NCI-H1105 treated with DMSO at 0.1 percent for 48 hours (cell line): Measurements from ENCODE around the gene USP31.

ENCODE experiments used
- DNase-seq: peaks from one replicate; lab custom pipeline; 2025; lab: John Stamatoyannopoulos, UW

Gene USP31

DNA sequence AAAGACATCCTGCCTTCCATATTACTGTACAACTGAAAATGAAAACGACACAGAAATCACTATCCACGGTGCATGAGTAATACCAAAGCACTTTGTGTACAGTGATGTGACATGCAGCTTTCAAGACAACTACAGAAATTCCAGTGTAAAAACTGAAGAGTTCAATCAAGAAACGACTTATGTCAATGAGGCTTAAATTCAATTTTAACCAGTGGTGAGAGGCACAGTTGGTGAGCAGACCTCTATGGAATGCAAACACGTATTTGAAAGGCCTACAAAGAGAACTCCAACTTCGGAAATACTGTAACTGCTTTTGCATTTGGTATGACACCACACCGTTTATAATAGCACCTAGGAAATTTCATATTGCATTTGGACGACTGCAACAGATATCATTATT lies 87.6 kb downstream of the USP31 start:
- no peak for DNase-seq

DNA sequence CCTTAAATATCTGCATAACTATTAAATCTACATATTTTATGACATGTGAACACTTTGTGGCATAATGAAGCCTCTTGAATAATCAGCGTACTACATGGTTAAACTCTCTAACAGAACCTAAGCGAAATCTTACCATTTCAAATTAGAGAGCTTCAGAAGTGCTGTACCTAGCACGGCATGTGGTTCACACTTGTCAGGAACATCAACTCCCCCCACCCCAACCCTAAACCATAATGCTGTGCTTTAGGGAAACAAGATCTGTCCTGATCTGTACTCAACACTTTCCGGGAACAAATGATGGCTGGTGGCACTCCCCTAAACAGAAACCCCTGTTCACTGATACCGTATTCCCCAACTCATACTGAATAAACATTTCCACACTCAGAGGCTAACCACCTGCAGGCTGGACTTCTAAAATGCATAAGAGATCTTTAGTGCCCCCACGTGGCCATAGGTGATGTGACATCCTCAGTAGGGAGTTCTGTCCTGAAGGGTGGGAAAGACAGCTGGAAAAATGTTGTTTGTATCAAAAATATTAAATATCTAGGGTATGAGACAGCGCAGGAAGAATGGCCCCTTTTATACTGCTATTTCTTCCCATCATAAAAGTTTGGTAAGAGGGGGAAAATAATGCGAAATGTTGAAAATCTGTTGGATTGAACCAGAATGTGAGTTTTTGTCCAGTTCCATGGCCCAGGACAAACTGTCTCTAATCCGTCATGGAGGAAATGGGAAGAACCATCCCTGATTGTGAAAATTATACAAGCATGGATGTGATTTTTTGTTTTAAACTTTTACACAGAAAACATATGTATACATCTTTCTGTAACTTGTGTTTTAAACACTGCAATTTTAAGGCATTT lies 88.6 kb downstream of the USP31 start:
- peak; percentile 62 for DNase-seq

DNA sequence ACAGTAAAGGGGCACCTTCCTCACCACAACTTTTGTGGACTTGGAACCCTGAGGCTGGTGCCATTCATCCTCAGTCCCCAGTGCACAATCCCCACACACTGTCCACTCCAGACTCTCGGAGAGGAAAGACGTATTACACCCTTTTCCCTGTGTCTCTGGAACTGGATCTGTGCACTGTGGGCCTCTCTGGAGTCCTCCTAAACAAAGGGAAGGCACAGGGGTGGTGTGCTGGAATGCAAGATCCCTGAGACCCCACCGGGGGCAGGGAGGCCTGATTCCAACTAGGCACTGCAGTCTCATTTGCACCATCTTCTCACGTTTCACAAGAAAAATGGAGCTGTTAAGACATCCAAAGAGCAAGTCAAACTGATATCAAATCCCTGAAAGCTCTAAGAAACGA lies 89.8 kb downstream of the USP31 start:
- no peak for DNase-seq

DNA sequence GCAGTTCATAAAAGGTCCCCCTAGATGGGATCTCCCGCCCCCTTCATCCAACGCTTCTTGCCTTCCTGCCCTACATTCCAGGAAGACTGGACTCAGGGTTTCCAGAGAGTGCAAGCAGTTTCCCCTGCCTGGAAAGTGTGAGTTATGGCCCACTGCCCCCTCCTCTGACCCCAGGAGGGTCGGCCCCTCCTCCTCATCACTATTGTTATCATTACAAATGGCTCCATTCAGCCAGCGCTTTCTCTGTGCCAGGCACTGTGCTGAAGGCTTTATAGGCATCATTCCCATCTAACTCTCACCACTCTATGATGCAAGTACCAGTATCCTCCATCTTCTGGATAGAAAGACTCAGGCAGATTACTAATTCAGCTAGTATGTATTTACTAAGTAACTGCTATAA lies 90.7 kb downstream of the USP31 start:
- DNase-seq, result no peak

DNA sequence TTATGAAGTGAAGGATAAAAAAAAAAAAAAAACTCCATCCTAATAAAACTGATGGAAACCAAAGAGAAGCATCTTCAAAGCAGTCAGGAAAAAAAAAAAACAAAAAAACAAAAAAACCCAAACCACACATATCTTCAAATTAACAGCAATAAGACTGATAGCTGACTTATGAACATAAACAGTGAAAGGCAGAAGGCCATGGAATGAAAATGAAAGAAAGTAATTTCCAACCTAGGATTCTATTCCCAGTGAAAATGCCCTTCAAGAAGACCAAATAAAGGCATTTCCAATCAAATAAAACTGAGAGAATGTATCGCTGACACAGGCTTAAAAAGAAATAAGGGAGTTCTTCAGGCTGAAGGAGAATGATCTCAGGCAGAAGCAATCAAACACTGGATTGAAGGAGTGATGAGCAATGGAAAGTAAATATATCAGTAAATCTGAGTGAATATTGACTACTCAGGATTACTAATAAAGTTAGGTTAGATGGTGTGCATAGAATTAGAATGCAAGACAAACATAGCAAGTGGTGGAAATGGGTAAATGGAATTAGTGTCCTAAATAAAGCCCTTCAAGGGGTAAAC lies 92.1 kb downstream of the USP31 start:
- DNase-seq, result no peak

DNA sequence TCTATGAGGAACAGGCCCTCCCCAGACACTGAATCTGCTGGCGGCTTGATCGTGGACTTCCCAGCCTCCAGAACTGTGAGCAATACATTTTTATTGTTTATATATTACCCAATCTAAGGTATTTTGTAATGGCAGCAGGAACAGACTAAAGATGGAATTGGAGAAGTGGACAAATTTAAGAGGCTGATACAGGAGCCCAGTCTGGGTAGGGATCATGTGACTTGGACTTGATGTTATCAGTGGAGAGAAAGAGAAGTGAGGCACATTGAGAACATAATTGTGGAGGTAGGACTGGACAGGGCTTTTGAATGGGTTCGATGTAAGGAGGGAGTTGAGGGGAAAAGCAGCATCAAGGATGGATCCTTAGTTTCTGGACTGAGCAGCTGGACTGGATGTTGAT lies 93.8 kb downstream of the USP31 start:
- DNase-seq, result no peak

DNA sequence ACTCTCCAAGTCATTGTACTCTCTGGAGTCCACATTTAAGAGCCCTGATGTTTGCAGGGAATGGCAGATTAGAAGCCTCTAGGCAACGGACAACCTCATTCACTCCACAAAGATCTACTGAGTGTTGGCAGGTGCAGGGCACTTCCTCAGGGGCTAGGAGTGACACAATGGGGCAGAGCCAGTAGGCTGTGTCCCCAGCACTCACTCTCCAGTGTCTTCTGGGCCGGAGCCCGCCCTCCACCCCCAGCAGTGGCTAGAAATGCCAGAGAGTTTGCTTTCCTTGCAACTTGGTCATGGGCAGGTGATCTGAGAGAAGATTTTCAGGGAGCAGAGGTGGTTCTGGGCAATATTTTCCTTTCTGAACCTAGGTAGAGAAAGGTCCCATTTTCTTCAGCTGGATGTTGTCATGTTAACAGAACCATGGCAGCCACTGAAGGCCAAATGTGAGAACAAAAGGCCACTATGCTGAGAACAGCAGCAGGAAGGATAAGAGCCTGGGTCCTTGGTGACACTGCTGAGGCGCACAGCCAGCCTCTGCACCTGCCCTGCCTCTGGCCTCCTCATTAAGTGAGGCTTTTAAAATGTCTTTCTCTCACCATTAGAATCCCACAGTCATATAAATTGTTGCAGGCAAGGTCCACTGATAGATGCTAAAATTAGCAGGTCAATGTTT lies 96.2 kb downstream of the USP31 start:
- DNase-seq, result peak; percentile 24

DNA sequence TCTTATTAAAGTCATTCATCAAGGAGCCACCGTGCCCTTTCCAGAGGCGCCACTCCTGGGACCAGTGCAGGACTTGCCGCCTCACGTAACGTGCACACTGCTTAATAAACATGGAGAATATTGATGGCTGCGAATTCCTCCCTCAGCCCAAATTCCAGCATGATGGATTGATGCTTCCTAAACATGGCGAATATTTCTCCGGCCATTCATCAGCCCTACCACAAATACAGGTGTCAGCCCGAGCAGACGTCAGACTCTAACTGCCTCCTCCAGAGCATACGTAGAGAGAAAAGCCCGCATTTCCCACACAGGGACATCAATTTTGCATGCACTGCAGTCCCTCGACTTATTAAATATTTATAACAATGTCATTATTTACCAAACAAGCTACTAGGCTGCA lies 97.0 kb downstream of the USP31 start:
- no peak for DNase-seq

DNA sequence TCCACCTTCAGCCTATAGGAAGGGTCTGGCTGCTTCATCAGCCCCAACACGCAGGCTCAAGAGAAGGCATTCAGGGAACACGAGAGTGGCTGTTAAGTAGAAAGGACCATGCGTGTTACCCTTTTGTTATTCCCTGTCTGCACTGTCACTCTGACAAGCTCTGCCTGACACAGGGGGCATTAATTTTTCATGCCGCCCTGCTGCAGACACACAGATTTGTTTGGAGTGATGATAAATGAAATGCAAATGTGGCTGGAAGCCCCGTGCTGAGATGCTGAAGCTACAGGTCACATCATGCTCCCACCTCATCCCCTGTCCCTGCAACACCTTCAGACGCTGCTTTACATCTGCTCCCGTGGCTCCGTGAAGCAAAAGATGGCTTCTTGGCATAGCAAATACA lies 97.7 kb downstream of the USP31 start:
- no peak for DNase-seq

DNA sequence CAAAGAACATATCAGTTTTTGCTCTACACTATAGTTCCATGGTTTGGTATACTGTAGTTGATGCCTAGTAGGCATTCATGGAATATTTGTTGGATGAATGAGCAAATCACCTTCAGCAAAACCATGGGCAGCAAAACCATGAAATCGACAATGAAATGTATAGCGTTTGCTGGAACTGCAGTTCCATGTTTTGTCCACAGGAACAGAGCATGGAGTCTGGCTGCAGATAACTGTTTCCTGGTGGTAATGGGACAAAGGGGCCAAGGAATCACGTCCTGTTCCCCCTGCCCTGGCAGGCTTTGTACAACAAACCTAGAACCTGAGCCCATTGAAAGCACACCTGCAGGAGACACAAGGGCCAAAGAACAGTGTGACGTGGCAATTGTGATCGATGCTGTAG lies 101.1 kb downstream of the USP31 start:
- DNase-seq, result no peak

DNA sequence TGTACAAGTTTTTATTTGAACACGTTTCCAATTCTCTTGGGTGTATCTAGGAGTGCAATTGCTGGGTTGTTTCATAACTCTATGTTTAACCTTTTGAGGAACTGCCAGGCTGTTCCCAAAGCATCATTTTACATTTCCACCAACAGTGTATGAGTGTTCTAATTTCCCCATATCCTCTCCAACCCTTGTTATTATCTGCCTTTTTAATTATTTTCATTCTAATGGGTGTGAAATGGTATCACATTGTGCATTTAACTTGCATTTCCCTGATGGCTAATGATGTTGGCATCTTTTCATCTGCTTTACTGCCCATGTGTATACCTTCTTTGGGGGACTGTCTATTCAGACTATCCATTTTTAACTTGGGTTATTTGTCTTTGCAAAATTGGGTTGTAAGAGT lies 104.2 kb downstream of the USP31 start:
- DNase-seq, result no peak

DNA sequence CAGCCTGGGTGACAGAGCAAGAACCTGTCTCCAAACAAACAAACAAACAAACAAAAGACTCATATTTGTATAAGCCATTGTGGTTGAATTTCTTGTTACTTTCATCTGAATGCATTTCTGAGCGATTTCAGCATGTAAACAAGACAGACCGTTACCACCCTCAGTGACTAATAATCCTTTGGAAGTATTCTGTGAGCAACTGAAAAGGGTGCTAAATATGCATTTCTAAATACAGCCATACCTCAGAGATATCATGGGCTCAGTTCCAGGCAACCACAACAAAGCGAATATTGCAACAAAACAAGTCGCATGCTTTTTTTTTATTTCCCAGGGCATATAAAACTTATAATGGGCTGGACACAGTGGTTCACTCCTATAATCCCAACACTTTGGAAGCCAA lies 109.0 kb downstream of the USP31 start:
- no peak for DNase-seq

DNA sequence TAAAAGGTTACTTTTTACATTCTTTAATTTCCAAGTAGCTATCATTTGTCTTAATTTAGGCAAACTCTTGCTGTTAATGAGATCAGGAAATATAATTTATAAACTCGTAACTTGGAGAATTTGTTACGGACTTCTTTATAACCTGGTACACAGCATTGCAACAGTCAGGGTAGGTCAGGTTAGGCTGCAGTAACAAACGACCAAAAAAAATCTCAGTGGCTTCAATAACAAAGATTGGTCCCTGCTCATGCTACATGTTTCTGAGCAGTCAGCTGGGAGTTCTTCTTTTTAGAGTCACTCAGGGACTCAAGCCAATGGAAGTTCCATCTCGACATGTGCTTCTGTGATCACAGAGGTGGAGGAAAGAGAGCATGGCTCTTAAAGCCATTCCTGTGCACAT lies 110.1 kb downstream of the USP31 start:
- DNase-seq, result no peak

DNA sequence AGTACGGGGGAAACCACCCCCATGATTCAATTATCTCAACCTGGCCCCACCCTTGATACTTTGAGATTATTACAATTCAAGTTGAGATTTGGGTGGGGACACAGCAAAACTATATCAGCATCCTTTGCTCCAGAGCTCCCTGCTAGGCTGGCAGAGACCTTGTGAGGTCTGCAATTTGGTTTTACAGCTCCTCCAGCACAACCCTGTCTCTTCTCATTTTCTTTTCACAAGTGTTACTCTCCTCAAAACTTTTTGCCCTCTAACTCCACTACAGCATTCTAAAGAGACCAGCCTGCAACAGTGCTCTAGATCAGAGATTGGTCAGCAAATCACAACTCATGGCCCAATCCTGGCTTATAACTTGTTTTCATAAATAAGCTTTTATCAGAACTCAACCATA lies 114.0 kb downstream of the USP31 start:
- no peak for DNase-seq

DNA sequence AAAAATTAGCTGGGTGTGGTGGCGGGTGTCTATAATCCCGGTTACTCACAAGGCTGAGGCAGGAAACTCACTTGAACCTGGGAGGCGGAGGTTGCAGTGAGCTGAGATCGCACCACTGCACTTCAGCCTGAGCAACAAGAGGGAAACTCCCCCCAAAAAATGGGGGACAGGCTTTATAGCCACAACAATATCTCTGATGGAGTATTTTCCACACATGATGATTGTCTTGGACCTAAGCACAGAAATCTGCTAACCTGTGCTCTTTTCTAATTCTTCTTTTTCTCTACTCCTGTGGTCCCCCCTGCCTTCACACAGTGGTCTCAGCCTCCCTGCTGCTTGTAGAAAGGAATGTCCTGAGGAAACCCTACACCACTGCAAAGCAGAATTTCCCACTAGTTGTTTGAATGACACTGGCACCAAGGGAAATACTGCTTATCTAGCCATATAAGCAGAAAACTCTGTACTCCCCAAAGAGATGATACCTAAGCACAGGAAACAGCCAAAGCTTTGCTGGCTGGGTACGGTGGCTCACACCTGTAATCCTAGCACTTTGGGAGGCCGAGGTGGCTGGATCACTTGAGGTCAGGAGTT lies 117.6 kb downstream of the USP31 start:
- DNase-seq, result no peak

DNA sequence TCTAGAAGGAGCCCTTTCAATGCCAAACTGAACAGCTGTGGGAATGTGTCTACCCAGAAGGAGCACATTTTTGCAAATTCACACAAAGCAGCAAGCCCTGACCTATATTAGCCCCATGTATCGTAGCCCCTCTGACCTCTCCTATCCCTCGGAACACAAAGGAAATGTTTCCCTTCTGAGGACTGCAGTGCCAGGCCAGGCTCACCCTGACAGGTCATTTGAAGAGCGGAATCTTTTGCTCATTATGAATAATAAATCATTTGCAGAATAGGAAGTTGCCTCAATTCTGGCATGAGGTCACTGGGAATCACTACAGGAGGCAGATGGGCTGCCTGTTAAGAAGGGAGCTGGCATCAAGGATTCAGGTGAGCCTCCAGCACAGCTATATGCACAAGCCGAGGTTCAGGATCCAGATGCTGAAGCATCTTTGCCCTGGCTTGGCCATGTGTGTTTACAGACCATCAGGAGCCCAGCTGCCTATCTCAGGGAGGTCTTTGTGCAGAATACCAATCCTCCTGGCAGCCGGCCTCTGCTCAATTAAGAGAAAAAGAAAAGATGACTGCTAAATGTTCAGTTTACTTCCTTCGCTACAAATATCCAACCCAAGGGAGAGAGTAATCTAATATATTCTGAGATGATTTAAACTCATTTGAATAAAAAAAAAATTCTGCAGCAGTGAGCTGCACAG lies 119.4 kb downstream of the USP31 start:
- peak; percentile 52 for DNase-seq

DNA sequence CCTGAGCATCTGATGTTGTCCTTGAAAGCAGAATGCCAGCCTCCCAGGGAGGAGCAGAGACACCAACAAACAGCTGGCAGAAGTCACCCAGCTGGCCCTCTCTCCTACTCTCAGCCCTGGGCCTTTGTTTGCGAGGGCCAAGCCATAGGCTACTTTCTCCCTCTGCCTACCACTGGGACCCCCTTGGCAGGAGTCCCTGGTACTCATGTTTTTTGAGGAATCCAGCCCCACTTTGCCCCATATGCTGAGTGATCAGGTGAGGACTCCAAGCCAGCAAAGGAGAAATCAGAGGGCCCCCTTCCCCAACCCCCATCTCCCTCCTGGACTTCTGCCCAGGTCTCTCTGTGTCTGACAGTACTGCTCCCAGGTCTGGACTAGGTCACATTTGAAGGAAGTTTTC lies 121.9 kb downstream of the USP31 start:
- peak; percentile 28 for DNase-seq

DNA sequence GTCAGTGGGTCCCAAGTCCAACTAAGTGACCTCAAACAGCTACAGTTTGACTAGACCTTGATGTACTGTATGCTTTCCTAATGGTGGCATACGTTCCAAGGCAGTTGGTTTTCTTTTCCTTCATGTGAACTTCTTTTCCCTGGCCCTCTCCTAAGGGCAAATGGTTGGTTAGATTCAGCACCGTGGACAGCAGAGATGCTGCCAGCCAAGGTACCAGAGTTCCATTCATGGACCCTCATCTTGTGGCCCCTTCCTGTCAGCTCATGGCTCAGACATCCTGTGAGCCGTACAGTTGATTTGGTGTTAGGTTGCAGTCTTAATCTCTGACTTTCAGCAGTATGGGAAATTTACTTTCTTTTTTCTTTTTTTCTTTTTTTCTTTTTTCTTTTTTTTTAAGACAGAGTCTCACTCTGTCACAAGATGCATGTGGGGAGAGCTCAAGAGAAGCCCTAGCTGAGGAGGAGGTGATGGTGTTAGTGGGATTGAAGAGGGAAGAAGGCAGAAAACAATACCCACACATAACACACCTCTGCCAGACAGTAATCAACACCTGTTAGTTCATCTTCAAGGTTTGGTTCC lies 122.4 kb downstream of the USP31 start:
- DNase-seq, result no peak

DNA sequence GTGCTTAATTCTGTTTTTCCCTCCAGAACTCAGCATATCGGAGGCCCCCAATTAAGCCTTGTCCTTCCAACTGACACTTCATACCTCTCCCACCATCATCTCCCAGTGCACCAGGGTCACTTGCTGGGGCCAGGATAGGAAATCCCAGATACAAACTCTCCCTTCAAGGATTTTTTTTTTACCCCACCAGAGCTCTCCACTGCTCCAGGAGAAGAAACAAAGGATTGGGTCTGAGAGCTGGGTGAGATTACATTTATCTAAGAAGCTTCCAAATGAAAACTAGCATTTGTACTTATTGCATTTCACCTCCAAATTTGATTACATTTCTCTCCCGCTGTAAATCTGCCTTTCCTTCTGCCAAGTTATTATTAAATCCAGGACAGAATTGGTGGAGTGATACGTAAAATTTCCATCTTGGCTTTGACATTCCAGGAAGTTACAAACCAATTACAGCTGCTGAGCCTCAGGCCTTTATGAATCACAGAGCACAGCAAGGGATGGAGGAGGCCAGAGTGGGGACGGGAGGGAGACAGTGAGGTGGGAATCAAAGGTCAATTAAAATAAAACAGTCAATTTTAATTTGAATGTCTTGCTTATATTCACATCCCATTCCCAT lies 123.5 kb downstream of the USP31 start:
- no peak for DNase-seq

DNA sequence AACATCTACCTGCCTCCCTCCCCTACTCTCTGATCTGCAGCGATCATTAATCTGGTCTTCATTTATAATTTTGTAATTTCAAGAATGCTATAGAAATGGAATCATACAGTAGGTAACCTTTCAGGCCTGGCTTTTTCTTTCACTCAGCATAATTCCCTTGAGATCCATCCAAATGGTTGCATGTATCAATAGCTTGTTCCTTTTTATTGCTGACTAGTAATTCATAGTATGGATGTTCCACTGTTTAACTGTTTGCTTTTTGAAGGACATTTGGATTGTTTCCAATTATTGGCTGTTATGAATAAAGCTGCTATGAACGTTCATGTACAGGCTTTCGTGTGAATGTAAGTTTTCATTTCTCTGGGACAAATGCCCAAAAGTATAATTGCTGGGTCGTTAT lies 125.2 kb downstream of the USP31 start:
- DNase-seq, result peak; percentile 92

DNA sequence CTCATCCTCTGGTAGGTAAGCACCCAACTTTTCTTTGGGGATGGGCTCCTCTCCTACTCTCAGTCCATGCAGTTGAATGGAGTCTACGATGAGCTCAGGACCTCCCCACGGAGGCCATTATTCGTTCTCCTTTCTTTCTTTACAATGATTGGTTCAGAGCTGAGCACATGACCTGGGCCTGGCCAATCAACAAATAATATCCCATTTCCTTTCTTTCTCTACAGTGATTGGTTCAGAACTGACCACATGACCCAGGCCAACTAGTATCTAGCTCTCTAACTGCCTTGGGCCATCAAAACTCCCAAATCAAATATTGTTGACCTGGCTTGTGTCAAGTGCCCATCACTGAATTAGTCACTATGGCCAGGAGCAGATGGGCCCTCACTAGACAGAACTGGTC lies 129.2 kb downstream of the USP31 start:
- DNase-seq, result no peak

DNA sequence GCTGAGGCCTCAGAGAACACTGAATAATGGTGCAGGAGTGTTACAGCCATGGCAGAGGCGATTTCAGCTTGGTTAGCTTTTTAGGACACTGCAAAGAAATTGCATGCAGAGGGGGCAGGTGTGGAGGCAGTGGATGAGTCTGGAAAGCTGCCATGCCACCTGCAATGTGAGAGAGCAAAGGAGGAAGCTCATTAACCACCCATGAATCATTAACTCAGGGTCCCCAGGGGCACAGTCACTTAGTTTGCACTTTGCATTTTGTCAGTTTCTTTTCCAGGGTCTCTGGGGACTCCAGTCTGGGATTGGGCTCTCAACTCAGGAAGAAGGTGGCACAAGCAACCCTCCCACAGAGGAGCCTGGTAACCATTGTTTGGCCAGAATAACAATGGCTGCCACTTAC lies 132.9 kb downstream of the USP31 start:
- peak; percentile 90 for DNase-seq
